Common myeloid progenitor, CD34-positive (primary cell): ENCODE results near the gene MYT1.
"Not testable (repeated sequence)": the region's sequence is repeated elsewhere in the genome, so short reads cannot be mapped to it uniquely, and the experiment has no call there.

Experiments
- CTCF ChIA-PET: fragments of 350-600 bp; sonication (Branson Sonifier 250); formaldehyde crosslinking; loops from one replicate; lab custom pipeline; 2021; ENCODE audit warnings: antibody characterized with exemption; lab: Charles Lee
- POLR2A ChIA-PET: fragments of 350-600 bp; sonication (Branson Sonifier 250); formaldehyde crosslinking; loops from one replicate; lab custom pipeline; 2021; ENCODE audit warnings: antibody characterized with exemption; lab: Charles Lee
- DNase-seq, 3 donors: peaks; one replicate each; pipeline versions ENCODE4 v3.0.0 to v3.0.0-alpha.2; 2013
- H3K27ac ChIP-seq, 2 experiments: 1 replicate in 1 of 2; 2 replicates in 1 of 2; pipeline ENCODE4 v1.7.0; 2013; ENCODE audit warnings: inconsistent platforms in 2 of 2, low read length in 2 of 2, mild to moderate bottlenecking in 2 of 2, low read depth in 1 of 2, moderate library complexity in 1 of 2; ENCODE audit not compliant: severe bottlenecking in 2 of 2, insufficient read depth in 1 of 2, poor library complexity in 1 of 2
- H3K27me3 ChIP-seq, 5 experiments: replicated peaks in 2 of 5; 1 replicate in 3 of 5; 2 replicates in 2 of 5; pipeline versions ENCODE4 v1.6.1 to v1.7.0; 2013; ENCODE audit warnings: low read length in 4 of 5, mild to moderate bottlenecking in 2 of 5, moderate library complexity in 2 of 5, inconsistent platforms in 1 of 5; ENCODE audit not compliant: insufficient read depth in 5 of 5, control insufficient read depth in 4 of 5
- H3K36me3 ChIP-seq, 4 experiments: 1 replicate in 2 of 4; 2 replicates in 2 of 4; pipeline versions ENCODE4 v1.6.1 to v1.7.0; 2013; ENCODE audit warnings: low read length in 3 of 4, control low read depth in 1 of 4, mild to moderate bottlenecking in 1 of 4; ENCODE audit not compliant: control insufficient read depth in 4 of 4, insufficient read depth in 4 of 4
- H3K4me1 ChIP-seq, 4 experiments: 1 replicate in 3 of 4; 2 replicates in 1 of 4; pipeline versions ENCODE4 v1.6.1 to v1.7.1; 2013; ENCODE audit warnings: low read length in 3 of 4, mild to moderate bottlenecking in 3 of 4, control low read depth in 1 of 4, inconsistent platforms in 1 of 4, moderate library complexity in 1 of 4; ENCODE audit not compliant: control insufficient read depth in 4 of 4, insufficient read depth in 4 of 4; ENCODE audit errors: control extremely low read depth in 1 of 4
- H3K4me3 ChIP-seq, 7 experiments: 1 replicate in 4 of 7; 2 replicates in 3 of 7; pipeline versions ENCODE4 v1.5.1 to v1.7.0; 2013; ENCODE audit warnings: mild to moderate bottlenecking in 7 of 7, low read length in 6 of 7, moderate library complexity in 6 of 7, inconsistent platforms in 2 of 7, low read depth in 2 of 7, control low read depth in 1 of 7; ENCODE audit not compliant: insufficient read depth in 4 of 7, control insufficient read depth in 1 of 7; ENCODE audit errors: extremely low read depth in 1 of 7
- H3K9me3 ChIP-seq, 5 experiments: 1 replicate in 4 of 5; 2 replicates in 1 of 5; pipeline versions ENCODE4 v1.6.1 to v1.7.1; 2013; ENCODE audit warnings: low read length in 4 of 5, mild to moderate bottlenecking in 2 of 5, inconsistent platforms in 1 of 5, low read depth in 1 of 5, moderate library complexity in 1 of 5; ENCODE audit not compliant: control insufficient read depth in 4 of 5, insufficient read depth in 2 of 5; ENCODE audit errors: control extremely low read depth in 1 of 5
- WGBS: methylation state at CpG from one replicate; pipeline ENCODE4 v1.1.5; 2013; ENCODE audit not compliant: insufficient coverage; 5-methylcytosine and 5-hydroxymethylcytosine counted together

MYT1 gene

GRCh38 chr20:64131406-64131805 lies 32.8 kb upstream of the MYT1 start:
- CTCF ChIA-PET = no interaction called here
- Histone ChIP-seq H3K27me3 (peaks cover 0 to 2% (median 0%) of the 10 kb centered on the region in 5 experiments), H3K9me3 (no peaks in the 10 kb centered on the region), H3K4me1 (no peaks in the 10 kb centered on the region), H3K36me3 (no peaks in the 10 kb centered on the region), H3K27ac (no peak overlapping the region), H3K4me3 (no peak overlapping the region)
- DNase-seq = peak in 2 of 3 donors; percentile 17 to 19
- POLR2A ChIA-PET = no interaction called here
- 92% methylated on average over 4 of the region's 4 CpGs for WGBS

- no peak overlapping the region for H3K27ac ChIP-seq
- 74% methylated on average over 5 of the region's 8 CpGs for WGBS
- H3K27me3 ChIP-seq = no peaks in the 10 kb centered on the region
- H3K36me3 ChIP-seq = no peaks in the 10 kb centered on the region
- DNase-seq = no peak
- CTCF ChIA-PET = no interaction called here
- H3K4me3 ChIP-seq = no peak overlapping the region
- no peaks in the 10 kb centered on the region for H3K9me3 ChIP-seq
- POLR2A ChIA-PET = no interaction called here
- no peaks in the 10 kb centered on the region for H3K4me1 ChIP-seq
Observed at GRCh38 chr20:64133951-64134407, 30.3 kb upstream of the MYT1 start.

GRCh38 chr20:64134744-64135143 lies 29.5 kb upstream of the MYT1 start:
- 90% methylated on average over 13 of the region's 20 CpGs for WGBS
- H3K36me3 ChIP-seq, H3K9me3 ChIP-seq, H3K27me3 ChIP-seq, H3K4me1 ChIP-seq, H3K4me3 ChIP-seq, DNase-seq, POLR2A ChIA-PET, H3K27ac ChIP-seq, CTCF ChIA-PET: not testable (repeated sequence)

- H3K4me1 ChIP-seq = no peaks in the 10 kb centered on the region
- H3K27me3 ChIP-seq = no peaks in the 10 kb centered on the region
- H3K27ac ChIP-seq = no peak overlapping the region
- no peak for DNase-seq
- ChIA-PET POLR2A (no interaction called here), CTCF (no interaction called here)
- no peak overlapping the region for H3K4me3 ChIP-seq
- H3K9me3 ChIP-seq = no peaks in the 10 kb centered on the region
- 94% methylated on average over 28 of the region's 32 CpGs for WGBS
- no peaks in the 10 kb centered on the region for H3K36me3 ChIP-seq
Observed at GRCh38 chr20:64136004-64136710, 28.1 kb upstream of the MYT1 start.

GRCh38 chr20:64137598-64138031 lies 26.6 kb upstream of the MYT1 start:
- no peak overlapping the region for H3K4me3 ChIP-seq
- no peaks in the 10 kb centered on the region for H3K36me3 ChIP-seq
- no peak for DNase-seq
- H3K9me3 ChIP-seq = no peaks in the 10 kb centered on the region
- ChIA-PET POLR2A (no interaction called here), CTCF (no interaction called here)
- H3K27ac ChIP-seq = no peak overlapping the region
- no peaks in the 10 kb centered on the region for H3K27me3 ChIP-seq
- no peaks in the 10 kb centered on the region for H3K4me1 ChIP-seq
- 98% methylated on average over 5 of the region's 6 CpGs for WGBS

- CTCF ChIA-PET = no interaction called here
Observed at GRCh38 chr20:64138276-64138815, 25.9 kb upstream of the MYT1 start.

More at GRCh38 chr20:64138276-64138815, 25.9 kb upstream of the MYT1 start:
- WGBS = 96% methylated on average over 18 of the region's 18 CpGs
- POLR2A ChIA-PET = no interaction called here
- Histone ChIP-seq H3K4me3 (no peak overlapping the region), H3K9me3 (peaks cover 0 to 1% (median 0%) of the 10 kb centered on the region in 5 experiments), H3K27me3 (no peaks in the 10 kb centered on the region), H3K27ac (no peak overlapping the region), H3K4me1 (no peaks in the 10 kb centered on the region), H3K36me3 (no peaks in the 10 kb centered on the region)
- no peak for DNase-seq
